ENCODE results near the gene HSF5. TPM values are rescaled to one million over a fixed set of nuclear protein-coding genes. Genes with fewer than 3 reads are reported as not detected.

The HSF5 gene
- total and polyA plus RNA-seq, 2 donors (not counting 1 experiment from before 2014, with no cell fraction given) = 2.2 to 5.1 TPM

GRCh38 chr17:58411408-58411894 is 76.8 kb downstream of the HSF5 start:
- no peak overlapping the region for H3K4me3 ChIP-seq (ENCODE audit: control extremely low read depth in 1 of 5, extremely low read depth in 1 of 5, insufficient read depth in 1 of 5, low read depth in 2 of 5, low read length in 4 of 5)
- ChIA-PET CTCF (interaction anchor here (1.5 kb wide), 1 partner anchor 74 kb away, joined by 3 read pairs; no protein-coding TSS in a partner anchor), POLR2A (no interaction called here)
- Mint-ChIP-seq H3K27me3 (no peaks in the 10 kb centered on the region), H3K4me3 (no peak overlapping the region), H3K4me1 (no peaks in the 10 kb centered on the region), H3K9me3 (ENCODE audit: insufficient read depth) (no peaks in the 10 kb centered on the region), H3K27ac (no peak overlapping the region)
- H2AFZ ChIP-seq (ENCODE audit: insufficient read depth, low read depth, low read length, poor library complexity, severe bottlenecking) = no peak overlapping the region
- H4K20me1 ChIP-seq (ENCODE audit: control insufficient read depth, insufficient read depth, low read length, poor library complexity, severe bottlenecking) = no peaks in the 10 kb centered on the region
- no peak overlapping the region for H3K27ac ChIP-seq (ENCODE audit: low read length in 2 of 2)
- ATAC-seq (ENCODE audit: low read depth) (no peak), DNase-seq (no peak)
- intact Hi-C loops (cut with micrococcal nuclease) = no loop called here
- no peaks in the 10 kb centered on the region for H3K79me2 ChIP-seq (ENCODE audit: control insufficient read depth, insufficient read depth, low read length)
- H3K9ac ChIP-seq (ENCODE audit: low read length) = no peak overlapping the region
- no peaks in the 10 kb centered on the region for H3K27me3 ChIP-seq (replicated peaks in 1 of 4; ENCODE audit: control extremely low read depth in 1 of 4, control insufficient read depth in 3 of 4, insufficient read depth in 4 of 4, low read length in 3 of 4)
- H3K4me2 ChIP-seq (replicated peaks; ENCODE audit: low read depth, low read length, poor library complexity, severe bottlenecking) = no peak overlapping the region
- no peaks in the 10 kb centered on the region for H3K36me3 ChIP-seq (replicated peaks in 1 of 2; ENCODE audit: control extremely low read depth in 1 of 2, control insufficient read depth in 1 of 2, extremely low read depth in 1 of 2, insufficient read depth in 2 of 2, low read length in 1 of 2)
- H3K4me1 ChIP-seq (ENCODE audit: control insufficient read depth in 2 of 2, insufficient read depth in 2 of 2, low read length in 2 of 2) = no peaks in the 10 kb centered on the region
- TF ChIP-seq EZH2 (IDR thresholded peaks at IDR 0.05; ENCODE audit: borderline replicate concordance, insufficient read depth, low read depth, low read length, poor library complexity, severe bottlenecking) (no peak), CTCF (IDR thresholded peaks at IDR 0.05) (no peak)
- WGBS (ENCODE audit: insufficient coverage) = no CpG with 5 or more reads among the region's 1 CpG
- H3K9me3 ChIP-seq (ENCODE audit: control extremely low read depth in 1 of 3, control insufficient read depth in 2 of 3, insufficient read depth in 1 of 3, low read length in 2 of 3) = no peaks in the 10 kb centered on the region

- Histone ChIP-seq H3K4me2 (replicated peaks; ENCODE audit: low read depth, low read length, poor library complexity, severe bottlenecking) (no peak overlapping the region), H3K27ac (ENCODE audit: low read length in 2 of 2) (no peak overlapping the region), H4K20me1 (ENCODE audit: control insufficient read depth, insufficient read depth, low read length, poor library complexity, severe bottlenecking) (no peaks in the 10 kb centered on the region), H2AFZ (ENCODE audit: insufficient read depth, low read depth, low read length, poor library complexity, severe bottlenecking) (no peak overlapping the region), H3K4me1 (ENCODE audit: control insufficient read depth in 2 of 2, insufficient read depth in 2 of 2, low read length in 2 of 2) (no peaks in the 10 kb centered on the region), H3K36me3 (replicated peaks in 1 of 2; ENCODE audit: control extremely low read depth in 1 of 2, control insufficient read depth in 1 of 2, extremely low read depth in 1 of 2, insufficient read depth in 2 of 2, low read length in 1 of 2) (no peaks in the 10 kb centered on the region), H3K9ac (ENCODE audit: low read length) (no peak overlapping the region), H3K9me3 (ENCODE audit: control extremely low read depth in 1 of 3, control insufficient read depth in 2 of 3, insufficient read depth in 1 of 3, low read length in 2 of 3) (no peaks in the 10 kb centered on the region), H3K27me3 (replicated peaks in 1 of 4; ENCODE audit: control extremely low read depth in 1 of 4, control insufficient read depth in 3 of 4, insufficient read depth in 4 of 4, low read length in 3 of 4) (no peaks in the 10 kb centered on the region), H3K4me3 (ENCODE audit: control extremely low read depth in 1 of 5, extremely low read depth in 1 of 5, insufficient read depth in 1 of 5, low read depth in 2 of 5, low read length in 4 of 5) (no peak overlapping the region), H3K79me2 (ENCODE audit: control insufficient read depth, insufficient read depth, low read length) (no peaks in the 10 kb centered on the region)
- H3K27ac Mint-ChIP-seq = no peak overlapping the region
- ATAC-seq (ENCODE audit: low read depth) (no peak), DNase-seq (no peak)
- TF ChIP-seq CTCF (IDR thresholded peaks at IDR 0.05) = no peak
- TF ChIP-seq EZH2 (IDR thresholded peaks at IDR 0.05; ENCODE audit: borderline replicate concordance, insufficient read depth, low read depth, low read length, poor library complexity, severe bottlenecking) = no peak
- H3K9me3 Mint-ChIP-seq (ENCODE audit: insufficient read depth) = no peaks in the 10 kb centered on the region
- intact Hi-C loops (cut with micrococcal nuclease) = no loop called here
- no peaks in the 10 kb centered on the region for H3K27me3 Mint-ChIP-seq
- ChIA-PET CTCF (interaction anchor here (1.5 kb wide), 1 partner anchor 74 kb away, joined by 3 read pairs; no protein-coding TSS in a partner anchor), POLR2A (no interaction called here)
- no peaks in the 10 kb centered on the region for H3K4me1 Mint-ChIP-seq
- no peak overlapping the region for H3K4me3 Mint-ChIP-seq
These were observed 77.3 kb downstream of the HSF5 start for GRCh38 chr17:58410714-58411407.
